Activated CD8-positive, alpha-beta memory T cell treated with anti-CD3 and anti-CD28 coated beads, Interleukin-2, amount 50 U/mL, for 4 hours (primary cell): ENCODE measurements around the gene ABI3BP.

Experiments
- DNase-seq: peaks from one replicate; pipeline ENCODE4 v3.0.0-alpha.2; 2020

ABI3BP gene

GRCh38 chr3:100880845-100881244 is 112.4 kb downstream of the ABI3BP start:
- DNase-seq, result no peak

DNA sequence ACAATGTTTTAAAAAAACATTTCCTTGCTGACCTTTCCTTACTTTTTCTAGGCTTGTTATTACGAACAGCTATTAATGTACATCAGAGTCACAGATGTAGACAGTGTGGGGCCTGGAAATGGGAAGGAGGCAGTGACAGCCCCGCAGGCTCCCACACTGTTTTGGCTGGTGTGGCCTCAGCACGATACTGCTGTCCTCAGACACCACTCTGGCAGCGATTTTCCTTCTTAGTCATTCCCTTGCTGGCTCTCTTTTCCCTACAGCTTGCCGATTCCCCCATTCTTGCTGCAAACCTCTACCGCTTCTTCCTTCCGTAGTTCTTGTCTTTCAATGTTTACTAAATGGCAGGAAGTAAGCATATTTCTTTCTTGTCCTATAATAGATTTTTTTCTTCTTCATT is 113.1 kb downstream of the ABI3BP start:
- DNase-seq, result no peak

GRCh38 chr3:100879195-100879810 is 113.9 kb downstream of the ABI3BP start:
- DNase-seq, result no peak

GRCh38 chr3:100877286-100877685 is 115.9 kb downstream of the ABI3BP start:
- DNase-seq, result no peak

DNA sequence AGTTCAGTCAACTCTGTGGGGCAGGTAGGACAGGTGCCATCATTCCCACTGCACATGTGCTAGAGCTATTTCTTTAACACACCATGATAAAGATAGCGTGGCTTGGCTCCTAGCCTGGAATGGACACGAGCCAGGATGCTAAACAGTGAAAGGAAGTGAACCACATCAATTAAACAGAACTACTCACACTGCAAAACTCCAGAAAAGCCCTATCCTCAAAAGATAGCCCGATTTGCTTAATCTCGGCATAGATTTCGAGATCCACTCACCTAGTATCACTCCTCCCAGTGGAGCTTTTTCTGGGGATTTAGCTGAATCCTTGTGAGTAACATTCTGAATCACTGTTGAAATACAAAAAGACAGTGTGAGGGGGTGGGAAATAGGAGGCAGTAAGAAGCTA is 118.0 kb downstream of the ABI3BP start:
- no peak for DNase-seq

- no peak for DNase-seq
Observed at GRCh38 chr3:100873611-100874010, 119.6 kb downstream of the ABI3BP start.

DNA sequence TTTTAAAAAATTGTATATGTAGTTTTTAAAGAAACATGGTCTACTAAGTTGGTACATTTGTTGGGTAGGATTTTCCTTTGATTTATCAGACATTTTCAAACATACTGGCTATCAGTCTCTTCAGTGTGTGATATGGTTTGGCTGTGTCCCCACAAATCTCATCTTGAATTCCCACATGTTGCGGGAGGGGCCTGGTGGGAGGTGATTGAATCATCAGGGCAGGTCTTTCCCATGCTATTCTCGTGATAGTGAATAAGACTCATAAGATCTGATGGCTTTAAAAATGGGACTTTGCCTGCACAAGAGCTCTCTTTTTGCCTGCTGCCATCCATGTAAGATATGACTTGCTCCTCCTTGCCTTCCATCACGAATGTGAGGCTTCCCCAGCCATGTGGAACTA is 121.9 kb downstream of the ABI3BP start:
- no peak for DNase-seq

- no peak for DNase-seq
Observed at GRCh38 chr3:100869787-100870186, 123.4 kb downstream of the ABI3BP start.

- no peak for DNase-seq
Observed at GRCh38 chr3:100868894-100869293, 124.3 kb downstream of the ABI3BP start.

GRCh38 chr3:100868096-100868495 is 125.1 kb downstream of the ABI3BP start:
- no peak for DNase-seq

DNA sequence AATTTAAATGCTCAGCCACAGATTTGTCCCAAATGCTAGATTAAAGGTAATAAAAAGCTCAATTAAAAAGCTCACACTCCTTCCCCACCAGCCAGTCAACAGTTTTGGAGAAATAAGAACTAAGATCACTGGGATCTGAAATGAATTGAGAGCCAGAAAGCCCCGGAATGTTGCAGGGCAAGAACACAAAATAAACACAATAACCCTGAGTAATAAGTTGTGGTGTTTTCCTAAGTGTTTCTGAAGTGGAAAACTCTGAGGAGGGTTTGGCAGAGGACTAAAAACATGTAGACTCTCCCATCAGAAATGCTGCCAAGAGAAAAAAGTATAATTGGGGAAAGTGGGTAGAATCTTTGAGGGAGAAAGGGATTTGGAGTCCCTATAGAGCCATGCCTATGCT is 127.8 kb downstream of the ABI3BP start:
- no peak for DNase-seq

DNA sequence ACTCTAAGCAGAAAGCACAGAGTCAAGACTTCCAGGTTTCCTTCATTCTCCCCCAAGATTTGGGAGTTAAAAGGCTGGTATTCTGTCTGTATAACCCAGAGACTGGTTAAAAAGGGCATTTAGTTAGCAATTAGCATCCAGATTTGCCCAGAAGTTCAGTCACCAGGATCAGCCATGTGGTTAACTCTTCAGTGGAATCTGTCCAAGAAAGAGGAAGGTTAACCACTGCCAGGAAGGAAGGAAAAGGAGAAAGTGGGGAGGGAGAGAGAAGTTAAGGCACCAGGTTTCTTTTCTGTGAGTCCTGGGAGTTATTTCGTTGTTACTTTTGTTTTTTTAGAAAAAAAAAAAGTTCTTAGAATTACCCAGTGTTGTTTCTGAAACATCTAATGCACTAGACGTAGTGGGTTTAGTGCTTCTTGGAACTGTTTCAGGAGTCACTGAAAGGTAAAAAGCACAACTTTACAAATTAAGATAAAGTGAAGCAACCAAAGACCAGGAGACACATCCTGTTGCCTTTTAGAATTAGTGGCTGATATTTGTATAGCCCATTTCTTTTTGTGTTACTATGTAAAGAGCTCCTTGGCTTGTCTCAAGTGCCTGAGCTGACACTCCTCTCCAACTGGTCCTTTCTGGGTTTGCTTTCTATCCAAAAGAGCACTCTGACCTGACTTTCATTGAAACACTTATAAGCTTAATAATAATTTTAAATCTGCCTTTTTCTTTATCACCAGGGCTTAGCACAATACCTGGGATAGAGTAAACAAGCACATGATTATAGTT is 128.6 kb downstream of the ABI3BP start:
- DNase-seq, result no peak

DNA sequence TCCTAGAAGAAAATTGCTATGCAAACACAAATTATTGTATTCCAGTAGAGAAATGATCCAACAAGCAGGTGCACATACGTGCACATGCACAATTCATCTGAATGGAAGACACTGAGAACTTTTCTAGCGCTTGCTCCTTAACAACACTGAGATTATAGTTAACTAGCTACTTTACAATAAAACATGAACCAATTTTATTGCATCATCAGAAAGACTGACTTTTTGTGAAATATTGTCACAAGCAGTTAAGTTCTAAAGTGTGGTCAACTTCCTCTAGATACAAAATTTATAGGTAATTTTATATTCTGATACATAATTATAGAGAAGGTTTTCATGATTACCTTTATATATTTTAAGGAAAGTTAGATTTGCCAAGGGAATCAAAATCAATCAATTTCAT is 135.4 kb downstream of the ABI3BP start:
- DNase-seq, result no peak

DNA sequence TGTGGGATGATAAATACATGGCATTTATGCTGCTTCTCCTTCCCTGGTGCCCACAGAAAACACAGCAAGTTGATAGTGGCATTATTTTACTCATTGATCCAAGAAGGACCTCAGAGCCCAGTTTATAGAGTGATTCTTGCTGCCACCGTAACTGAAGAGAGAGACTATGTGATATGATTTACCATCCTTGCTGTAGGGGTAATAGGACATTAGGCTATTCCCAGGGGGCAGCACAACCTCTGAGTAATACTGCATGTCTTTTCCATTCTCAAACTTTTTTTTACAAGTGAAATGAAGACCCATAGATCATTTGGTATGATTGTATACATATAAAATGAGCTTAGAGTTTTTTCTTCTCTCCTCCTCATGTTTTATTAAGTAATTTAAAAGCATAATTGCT is 136.4 kb downstream of the ABI3BP start:
- DNase-seq, result no peak

DNA sequence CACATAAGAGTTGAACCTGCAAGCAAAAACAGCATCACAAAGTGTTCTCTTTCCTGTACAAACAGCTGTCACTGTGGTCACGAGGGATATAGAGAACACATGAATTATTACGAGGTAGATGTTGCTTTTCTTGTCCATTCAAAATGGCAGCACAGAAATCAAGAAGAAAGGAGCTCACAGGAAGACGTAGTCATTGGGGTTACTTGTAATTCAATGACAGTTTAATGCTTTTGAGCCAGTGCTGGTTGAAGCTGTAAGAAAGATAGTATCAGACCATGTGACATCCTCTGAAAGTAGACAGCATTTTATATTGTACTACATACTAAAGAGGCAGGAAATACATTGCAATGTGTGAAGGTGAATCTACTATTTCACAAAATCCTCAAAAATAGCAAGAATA is 140.4 kb downstream of the ABI3BP start:
- no peak for DNase-seq

DNA sequence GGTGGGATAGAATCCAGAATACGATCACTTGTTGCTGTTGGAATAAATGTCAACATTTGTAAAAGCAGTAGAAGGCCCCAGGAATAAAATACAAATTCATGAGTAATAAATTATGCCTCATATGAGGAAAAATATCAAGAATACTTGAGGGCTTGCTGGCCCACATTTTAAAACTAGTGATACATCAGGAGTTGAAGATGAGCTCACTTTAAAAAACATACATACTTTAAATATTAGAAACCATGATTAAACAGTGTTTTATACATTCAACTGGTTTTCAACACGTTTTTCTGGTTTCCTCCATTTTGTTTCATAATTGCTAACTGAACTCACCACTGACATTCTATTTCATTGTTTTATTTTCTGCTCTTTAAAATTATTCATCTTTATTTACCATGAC is 142.5 kb downstream of the ABI3BP start:
- DNase-seq, result no peak

GRCh38 chr3:100850156-100850555 is 143.1 kb downstream of the ABI3BP start:
- no peak for DNase-seq

DNA sequence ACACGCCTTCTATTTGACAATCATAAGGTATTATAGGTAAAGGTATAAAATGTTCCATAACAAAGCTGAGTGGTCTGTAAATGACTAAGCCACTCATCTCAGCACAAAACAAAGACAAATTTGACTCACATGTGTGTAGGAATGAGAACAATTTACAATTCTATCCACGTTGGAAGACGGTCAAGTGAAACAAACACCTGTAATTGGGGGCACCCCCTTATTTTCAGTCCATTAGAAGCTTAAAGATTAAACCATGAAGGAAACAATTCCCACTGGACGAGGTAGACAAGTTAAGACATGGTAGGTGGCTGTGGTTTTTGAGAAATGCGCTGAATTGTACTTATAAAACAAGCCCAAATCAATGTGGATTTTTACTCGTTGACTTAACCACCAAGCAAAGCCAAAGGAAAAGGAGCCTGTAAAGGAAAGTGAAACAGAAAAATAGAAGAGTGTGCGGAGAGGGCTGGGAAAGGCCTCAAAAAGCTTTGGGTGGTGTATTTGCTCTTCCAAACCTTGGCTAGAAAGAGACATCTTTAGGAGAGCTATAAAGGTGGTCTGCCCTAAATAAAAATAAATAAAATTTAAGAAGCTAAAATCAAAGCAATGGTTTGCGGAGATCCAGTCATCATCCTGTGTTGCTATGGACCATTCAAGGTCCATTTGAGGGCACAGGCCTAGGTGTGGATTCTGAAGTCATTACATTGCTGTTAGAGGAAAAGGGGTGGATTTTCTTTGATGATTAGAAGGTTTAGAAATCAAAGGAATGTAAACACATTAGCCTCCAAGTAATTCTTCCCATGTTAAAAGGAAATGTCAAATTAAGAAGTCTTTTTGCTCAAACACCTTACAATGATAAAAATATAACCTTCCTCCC is 148.9 kb downstream of the ABI3BP start:
- no peak for DNase-seq

DNA sequence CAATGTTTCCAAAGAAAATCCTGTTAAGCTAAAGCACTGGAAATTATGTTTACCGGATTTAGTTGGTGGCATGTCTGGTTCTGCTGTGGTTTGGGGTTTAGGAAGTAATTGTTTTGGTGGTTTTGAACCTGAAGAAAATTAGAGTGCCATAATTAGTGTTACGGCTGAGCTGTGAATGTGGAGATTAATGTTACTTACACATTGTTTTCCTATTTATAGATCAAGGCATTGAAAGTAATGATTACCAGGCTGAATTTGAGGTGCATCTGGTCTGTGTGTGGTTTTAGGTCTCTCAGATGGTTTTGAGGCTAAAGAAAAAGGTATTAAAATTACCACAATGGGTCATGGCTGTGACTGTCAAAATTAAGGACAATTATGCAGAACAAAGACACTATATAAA is 155.1 kb downstream of the ABI3BP start:
- DNase-seq, result no peak

DNA sequence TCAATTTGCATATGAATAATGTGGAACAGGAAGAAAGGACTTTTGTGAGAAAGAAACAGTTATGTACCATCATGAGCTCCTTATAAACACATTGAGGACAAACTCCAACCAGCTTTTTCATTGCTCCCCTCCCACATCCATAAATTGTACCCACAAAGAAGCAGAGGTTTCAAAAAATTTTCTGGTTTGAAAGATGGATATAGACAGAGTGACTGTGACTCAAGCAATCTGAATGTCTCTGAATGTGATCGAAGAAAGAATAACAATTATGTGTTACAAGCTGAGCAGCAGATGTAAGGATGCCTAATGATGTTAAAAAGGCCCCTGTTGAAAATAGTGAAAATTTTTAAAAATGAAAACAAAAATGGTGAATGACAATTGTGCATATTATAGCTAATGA is 156.6 kb downstream of the ABI3BP start:
- no peak for DNase-seq

GRCh38 chr3:100834332-100834731 is 158.9 kb downstream of the ABI3BP start:
- no peak for DNase-seq

DNA sequence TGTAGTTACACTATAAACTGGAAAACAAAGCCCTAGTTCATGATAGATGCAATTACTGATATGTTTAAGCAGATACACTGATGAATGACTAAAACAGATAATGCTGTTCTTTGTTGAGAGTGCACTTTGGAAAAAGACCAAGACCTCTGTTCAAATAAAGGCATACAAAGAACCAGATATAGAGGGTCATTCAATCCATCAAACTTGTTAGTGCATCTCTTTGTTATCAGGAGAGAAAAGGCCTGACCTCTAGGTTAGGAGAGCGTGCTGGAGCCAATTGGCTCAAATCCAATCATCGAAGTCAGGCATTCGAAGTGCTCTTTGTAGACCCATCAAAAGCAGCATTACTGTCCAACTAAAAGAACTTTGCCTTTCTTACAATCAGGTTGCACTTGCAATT is 159.7 kb downstream of the ABI3BP start:
- DNase-seq, result no peak

DNA sequence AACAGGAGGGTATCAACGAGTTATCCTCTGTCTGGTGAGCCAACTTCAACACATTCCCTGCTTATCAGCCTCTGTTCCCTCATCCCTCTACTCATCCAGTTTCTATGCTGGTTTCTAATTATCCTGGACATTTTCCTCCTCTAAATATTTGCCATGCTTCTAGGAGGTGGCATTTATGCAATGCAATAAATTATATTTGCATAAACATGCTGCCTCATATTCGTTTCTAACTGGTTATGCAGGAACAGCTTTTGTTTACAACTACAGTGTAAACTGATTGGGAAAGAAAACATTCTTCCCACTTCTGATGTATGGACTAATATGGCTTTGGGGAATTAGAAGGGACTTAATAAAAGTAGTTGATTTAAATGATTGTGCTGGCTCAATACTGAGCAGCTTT is 161.6 kb downstream of the ABI3BP start:
- no peak for DNase-seq

GRCh38 chr3:100830931-100831330 is 162.3 kb downstream of the ABI3BP start:
- no peak for DNase-seq
